Hematopoietic multipotent progenitor cell treated with erythropoietin and hydrocortisone succinate and interleukin-3 and kit ligand, for 8 days (in vitro differentiated cells): ENCODE results near the gene RASL10A.
A peak's percentile ranks its signal among the peaks of the same experiment; 100 is the strongest.

Source experiments
- DNase-seq: peaks from one replicate; pipeline ENCODE4 v3.0.0-alpha.2; 2015

Gene RASL10A

GRCh38 chr22:29266564-29267461, 48.7 kb downstream of the RASL10A start:
- DNase-seq = peak; percentile 20

GRCh38 chr22:29265929-29266328, 49.6 kb downstream of the RASL10A start:
- no peak for DNase-seq

DNA sequence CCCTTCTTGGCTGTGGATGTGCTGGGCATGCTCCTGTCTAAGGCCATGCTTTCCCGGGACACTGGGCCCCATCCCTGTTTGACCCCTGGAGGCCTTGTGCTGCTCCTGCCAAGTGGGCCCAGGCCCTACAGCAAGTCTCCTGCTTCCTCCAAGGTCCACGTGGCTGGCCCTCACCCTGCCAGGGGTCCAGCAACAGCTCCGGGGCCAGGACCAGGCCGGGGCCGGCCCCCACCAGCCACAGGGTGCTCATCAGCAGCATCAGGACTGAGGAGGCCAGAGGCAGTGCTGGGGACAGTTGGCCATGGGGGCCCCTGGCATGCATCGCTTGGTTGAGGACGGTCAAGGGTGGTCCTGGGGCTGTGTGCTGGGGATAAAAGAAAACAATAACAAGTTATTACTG, 50.2 kb downstream of the RASL10A start:
- DNase-seq = no peak

DNA sequence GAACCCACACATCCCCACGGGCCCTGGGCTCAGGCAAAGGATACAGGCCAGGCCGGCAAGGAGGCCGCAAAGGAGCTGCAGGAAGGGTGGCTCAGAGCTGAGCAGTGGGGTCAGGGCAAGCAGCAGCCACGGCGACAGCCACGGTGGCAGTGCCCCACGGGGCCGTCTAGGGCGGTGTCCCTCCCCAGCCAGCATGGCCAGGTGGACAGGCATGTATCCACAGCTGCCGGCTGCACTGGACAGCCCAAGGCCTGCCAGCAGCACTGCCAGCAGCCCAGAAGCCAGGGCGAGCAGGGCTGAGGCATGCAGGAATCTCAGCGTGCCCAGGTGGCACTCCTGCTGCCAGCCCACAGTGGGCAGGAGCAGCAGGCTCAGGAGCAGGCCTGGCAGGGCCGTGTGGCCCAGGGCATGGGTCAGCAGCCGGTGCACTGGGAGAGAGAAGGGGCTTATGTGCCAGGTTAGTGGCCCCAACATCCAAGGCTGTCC, 51.7 kb downstream of the RASL10A start:
- DNase-seq = no peak
